ENCODE measurements around the gene YBX1.
"Not testable (repeated sequence)": the region's sequence is repeated elsewhere in the genome, so short reads cannot be mapped to it uniquely, and the experiment has no call there.

Gene YBX1

GRCh38 chr1:42690477-42691156 lies 8.4 kb downstream of the YBX1 start:
- no peak for DNase-seq

DNA sequence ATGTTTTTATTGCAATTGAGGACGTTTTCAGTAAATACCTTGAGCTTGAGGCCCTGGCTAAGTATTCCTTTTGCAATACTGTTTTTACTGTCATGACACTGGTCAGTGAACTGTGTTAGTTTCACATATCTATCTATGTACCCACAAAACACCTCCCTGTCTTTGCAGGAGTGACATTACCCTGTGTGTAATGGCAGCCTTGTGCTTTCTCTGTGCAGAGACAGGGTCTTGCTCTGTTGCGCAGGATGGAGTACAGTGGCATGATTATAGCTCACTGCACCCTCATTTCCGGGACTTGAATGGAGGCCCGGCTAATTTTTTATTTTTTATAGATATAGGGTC lies 8.9 kb downstream of the YBX1 start:
- DNase-seq: no peak

DNA sequence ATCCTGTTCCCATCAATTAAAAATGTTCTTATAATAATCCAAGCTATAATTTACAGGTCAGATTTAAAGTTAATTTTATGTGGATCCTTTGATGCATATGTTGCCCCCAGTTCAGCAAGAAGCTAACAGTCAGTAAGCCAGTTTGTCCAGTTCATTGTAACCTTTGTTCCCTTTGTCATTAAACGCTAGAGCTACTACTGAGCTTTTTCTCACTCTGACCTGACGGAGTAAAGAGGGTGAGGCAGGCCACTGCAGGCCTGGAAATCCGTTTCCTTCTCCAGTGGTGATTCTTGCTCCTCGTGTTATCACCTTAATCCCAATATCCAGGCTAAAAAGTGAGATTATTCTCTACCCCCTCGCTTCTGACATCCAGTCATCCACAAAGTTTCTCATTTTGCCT lies 10.2 kb downstream of the YBX1 start:
- DNase-seq: no peak

GRCh38 chr1:42692911-42693310 lies 10.7 kb downstream of the YBX1 start:
- DNase-seq: no peak

GRCh38 chr1:42698081-42698813 lies 16.0 kb downstream of the YBX1 start:
- no peak for DNase-seq

GRCh38 chr1:42700006-42700405 lies 17.8 kb downstream of the YBX1 start:
- no peak for DNase-seq

DNA sequence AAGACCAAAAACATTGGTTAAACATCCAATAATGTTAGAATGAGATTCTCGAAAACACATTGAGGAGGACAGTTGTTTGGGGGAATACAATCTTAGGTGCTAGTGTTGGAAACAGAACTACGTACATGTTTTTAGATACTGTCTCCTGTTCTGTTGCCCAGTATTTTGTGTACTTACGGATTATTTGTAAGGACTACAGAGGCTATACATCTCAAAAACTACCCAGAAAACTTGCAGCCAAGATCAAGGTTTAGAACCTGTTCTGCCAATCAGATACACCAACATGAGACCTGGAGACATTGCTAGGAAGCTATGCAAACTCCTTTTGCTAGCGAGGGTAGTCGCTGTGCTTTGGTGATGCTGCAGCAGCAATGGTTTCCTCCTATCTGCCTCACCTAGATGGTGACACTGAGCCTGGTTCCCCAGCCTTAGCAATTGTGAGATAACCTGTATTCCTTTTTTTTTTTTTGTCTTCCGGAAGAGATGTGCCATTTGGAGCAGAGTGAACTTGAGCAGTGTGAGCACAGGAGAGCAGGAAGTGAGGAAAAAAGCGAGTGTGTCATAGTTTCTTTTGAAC lies 21.8 kb downstream of the YBX1 start:
- no peak for DNase-seq

GRCh38 chr1:42712808-42713207 lies 30.6 kb downstream of the YBX1 start:
- DNase-seq: not testable (repeated sequence)

DNA sequence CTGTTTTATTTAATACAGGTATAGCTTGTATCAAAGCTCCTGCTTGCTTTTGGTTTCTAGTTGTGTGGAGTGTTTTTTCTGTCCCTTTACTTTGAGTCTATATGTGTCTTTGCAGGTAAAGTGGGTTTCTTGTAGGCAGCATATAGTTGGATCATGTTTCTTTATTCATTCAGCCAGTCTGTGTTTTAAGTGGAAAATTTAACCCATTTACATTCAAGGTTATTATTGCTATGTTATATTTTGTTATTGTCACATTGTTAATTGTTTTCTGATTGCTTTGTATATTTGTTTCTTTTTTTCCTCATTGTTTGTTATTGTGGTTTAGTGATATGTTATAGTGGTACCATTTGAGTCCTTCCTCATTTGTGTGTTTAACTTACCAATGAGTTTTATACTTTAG lies 31.1 kb downstream of the YBX1 start:
- DNase-seq: no peak

- DNase-seq: not testable (repeated sequence)
Observed at GRCh38 chr1:42714441-42714840, 32.2 kb downstream of the YBX1 start.

- DNase-seq: no peak
Observed at GRCh38 chr1:42720868-42721267, 38.6 kb downstream of the YBX1 start.

- no peak for DNase-seq
Observed at GRCh38 chr1:42721926-42722325, 39.7 kb downstream of the YBX1 start.

GRCh38 chr1:42722403-42722802 lies 40.2 kb downstream of the YBX1 start:
- not testable (repeated sequence) for DNase-seq

GRCh38 chr1:42723511-42723910 lies 41.3 kb downstream of the YBX1 start:
- DNase-seq: no peak

GRCh38 chr1:42725820-42726219 lies 43.6 kb downstream of the YBX1 start:
- not testable (repeated sequence) for DNase-seq

DNA sequence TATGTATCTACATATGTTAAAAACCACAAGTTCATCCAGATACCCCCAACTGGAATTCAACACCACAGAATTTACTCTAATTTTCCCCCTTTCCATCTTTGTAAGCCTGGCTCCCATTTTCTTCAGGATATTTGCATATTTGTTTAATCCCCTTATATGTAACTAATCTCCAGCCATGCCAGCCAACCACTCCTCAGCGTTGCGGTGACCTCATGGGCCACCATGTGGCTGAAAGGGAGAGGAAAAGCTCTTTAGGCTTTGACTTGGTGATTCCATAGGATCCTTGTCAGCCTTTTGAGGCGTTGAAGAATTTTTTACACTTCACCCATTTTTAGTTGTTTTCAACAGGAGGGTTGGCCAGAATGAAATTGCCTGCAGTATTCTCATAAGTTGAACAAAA lies 47.8 kb downstream of the YBX1 start:
- no peak for DNase-seq

GRCh38 chr1:42730988-42731387 lies 48.8 kb downstream of the YBX1 start:
- no peak for DNase-seq

DNA sequence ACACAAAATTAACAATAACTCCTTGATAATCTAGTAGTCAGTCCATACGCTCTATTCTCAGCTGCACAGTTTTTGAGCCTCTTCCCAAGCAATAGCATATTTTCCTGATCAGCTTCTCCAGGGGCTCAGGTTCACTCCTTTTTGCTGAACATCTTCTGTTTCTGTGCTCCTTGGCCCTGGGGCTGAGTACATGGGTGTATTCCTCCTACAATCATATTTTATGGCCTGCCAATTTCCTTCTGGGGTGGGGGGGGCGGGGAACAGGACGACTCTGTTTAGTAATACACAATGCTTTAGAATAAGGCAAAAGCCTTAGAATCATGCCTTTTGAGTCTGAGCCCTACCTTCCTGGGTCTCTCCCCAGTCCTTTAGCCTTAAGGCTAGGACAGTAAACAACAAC lies 49.4 kb downstream of the YBX1 start:
- DNase-seq: no peak

DNA sequence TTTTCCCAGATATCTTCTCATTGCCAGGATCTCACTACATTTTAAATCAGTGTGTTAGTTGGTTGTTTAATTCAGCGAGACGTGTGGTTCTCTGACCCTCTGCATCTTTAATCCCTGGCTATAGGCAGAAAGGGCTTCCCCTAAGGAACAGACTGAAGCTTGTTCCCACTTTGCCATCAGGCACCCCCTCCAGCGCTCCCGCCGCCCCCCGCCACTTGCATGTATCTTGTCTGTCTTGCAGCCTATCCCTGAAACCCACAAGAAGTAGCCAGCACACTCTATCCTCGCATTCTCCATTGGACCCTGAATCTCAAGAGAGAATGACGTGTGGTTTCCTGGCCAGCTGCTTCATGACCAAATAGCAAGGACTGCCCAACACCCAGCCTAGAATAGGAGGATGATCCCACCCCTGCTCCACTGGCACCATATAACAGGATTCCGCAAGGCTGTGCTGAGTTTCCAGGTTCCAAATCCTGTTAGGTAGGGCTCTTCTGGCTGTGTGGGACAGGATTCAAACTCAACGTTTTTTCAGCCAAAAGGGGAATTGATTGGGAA lies 50.0 kb downstream of the YBX1 start:
- no peak for DNase-seq

- no peak for DNase-seq
Observed at GRCh38 chr1:42733415-42734200, 51.4 kb downstream of the YBX1 start.

DNA sequence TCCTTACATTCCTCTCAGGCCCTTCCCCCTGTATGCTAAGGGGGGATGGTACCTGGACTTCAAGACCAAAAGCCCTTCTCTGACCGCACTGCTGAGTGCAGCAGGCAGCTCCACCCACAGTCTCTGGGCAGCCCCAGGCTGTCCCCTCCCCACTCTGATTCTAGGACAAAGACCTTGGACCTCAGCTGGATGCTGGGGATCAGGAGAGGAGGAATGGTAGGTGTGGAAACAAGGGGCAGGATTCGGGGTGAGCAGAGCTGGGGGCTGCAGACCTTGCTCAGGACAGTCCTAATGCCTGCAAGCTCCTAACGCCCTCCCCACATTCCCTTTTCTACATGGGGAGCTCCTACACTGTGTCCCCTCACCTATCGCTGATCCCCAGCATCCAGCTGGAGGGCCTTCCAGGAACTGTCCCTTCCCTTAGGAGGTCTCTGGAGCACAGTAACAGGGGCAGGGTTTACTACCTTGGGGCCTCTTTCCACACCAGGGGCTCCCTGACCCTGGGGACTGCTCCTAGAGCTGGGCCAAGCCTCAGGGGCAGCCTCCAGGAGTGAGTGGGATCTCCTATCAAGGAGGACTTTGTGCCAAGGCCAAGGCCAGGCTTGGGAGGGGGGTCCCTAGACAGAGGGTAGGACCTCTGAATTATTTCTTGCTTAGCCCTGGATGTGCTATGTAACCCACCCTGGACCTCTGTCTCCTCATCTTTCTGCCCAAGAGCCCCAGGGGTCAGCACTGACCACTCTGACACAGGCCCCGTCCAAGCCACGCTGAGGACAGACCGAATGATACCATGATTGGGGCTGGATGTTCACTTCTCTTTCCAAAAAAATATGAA lies 52.2 kb downstream of the YBX1 start:
- no peak for DNase-seq

DNA sequence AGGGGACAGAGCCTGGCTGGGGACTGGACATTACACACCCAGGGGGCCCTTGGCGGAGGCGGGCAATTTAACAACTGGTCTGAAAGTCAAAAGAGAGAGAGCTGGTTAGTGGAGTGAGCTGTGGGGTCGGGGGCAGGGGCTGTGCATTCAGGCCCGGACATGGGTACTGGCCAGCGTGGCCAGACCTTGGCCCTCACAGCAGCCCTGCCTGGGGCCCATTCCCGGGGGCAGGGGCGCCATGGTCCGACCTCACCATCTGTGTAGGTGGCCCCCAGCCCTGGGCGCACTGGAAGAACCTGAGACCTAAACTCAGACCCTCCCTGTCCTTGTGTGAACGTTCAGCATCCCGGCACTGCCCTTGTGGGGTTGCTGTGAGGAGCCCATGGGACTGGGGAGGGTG lies 52.8 kb downstream of the YBX1 start:
- no peak for DNase-seq

All from bone marrow (tissue), 2 donors.